ENCODE data around the gene RNASE13.
"Not testable (repeated sequence)": the region's sequence is repeated elsewhere in the genome, so short reads cannot be mapped to it uniquely, and the experiment has no call there.

RNASE13 gene

GRCh38 chr14:20989471-20989786 lies 45.2 kb downstream of the RNASE13 start:
- H3K9me2 ChIP-seq (ENCODE audit: low read depth, low read length), result no peaks in the 10 kb centered on the region
- peak overlapping the region; percentile 61 for H3K27ac ChIP-seq (ENCODE audit: low read depth, low read length, poor library complexity, severe bottlenecking)
- peaks cover 8% of the 10 kb centered on the region for H3K79me2 ChIP-seq (ENCODE audit: insufficient read depth, low read length)
- H3K9ac ChIP-seq (ENCODE audit: low read length), result peak overlapping the region; percentile 53
- no peaks in the 10 kb centered on the region for H3F3A ChIP-seq (ENCODE audit: insufficient read depth, low read length)
- H3K4me2 ChIP-seq (ENCODE audit: low read length), result peak overlapping the region; percentile 96
- TF ChIP-seq CTCF (IDR thresholded peaks at IDR 0.05; ENCODE audit: low read length) (no peak), EZH2 (IDR thresholded peaks at IDR 0.05; ENCODE audit: borderline replicate concordance, low read length) (no peak)
- peaks cover 31% of the 10 kb centered on the region for H3K36me3 ChIP-seq (ENCODE audit: insufficient read depth, low read length)
- no peaks in the 10 kb centered on the region for H4K20me1 ChIP-seq (ENCODE audit: insufficient read depth, low read length)
- H2AFZ ChIP-seq (ENCODE audit: low read length), result peak overlapping the region; percentile 92
- H3K27me3 ChIP-seq (ENCODE audit: insufficient read depth, low read length), result no peaks in the 10 kb centered on the region
- no peaks in the 10 kb centered on the region for H3K9me3 ChIP-seq (ENCODE audit: low read length)
- peaks cover 15% of the 10 kb centered on the region for H3K4me1 ChIP-seq (ENCODE audit: insufficient read depth, low read length, severe bottlenecking)
- H3K4me3 ChIP-seq (ENCODE audit: low read depth, low read length, poor library complexity, severe bottlenecking), result peak overlapping the region; percentile 96

GRCh38 chr14:20988717-20989470 lies 45.7 kb downstream of the RNASE13 start:
- H3K27me3 ChIP-seq (ENCODE audit: insufficient read depth, low read length), result no peaks in the 10 kb centered on the region
- no peaks in the 10 kb centered on the region for H3F3A ChIP-seq (ENCODE audit: insufficient read depth, low read length)
- H3K27ac ChIP-seq (ENCODE audit: low read depth, low read length, poor library complexity, severe bottlenecking), result peak overlapping the region; percentile 61
- peak overlapping the region; percentile 92 for H2AFZ ChIP-seq (ENCODE audit: low read length)
- H3K79me2 ChIP-seq (ENCODE audit: insufficient read depth, low read length), result peaks cover 8% of the 10 kb centered on the region
- peak overlapping the region; percentile 53 for H3K9ac ChIP-seq (ENCODE audit: low read length)
- no peaks in the 10 kb centered on the region for H3K9me2 ChIP-seq (ENCODE audit: low read depth, low read length)
- H4K20me1 ChIP-seq (ENCODE audit: insufficient read depth, low read length), result no peaks in the 10 kb centered on the region
- no peaks in the 10 kb centered on the region for H3K9me3 ChIP-seq (ENCODE audit: low read length)
- H3K4me3 ChIP-seq (ENCODE audit: low read depth, low read length, poor library complexity, severe bottlenecking), result peak overlapping the region; percentile 96
- peak overlapping the region; percentile 96 for H3K4me2 ChIP-seq (ENCODE audit: low read length)
- peaks cover 26% of the 10 kb centered on the region for H3K36me3 ChIP-seq (ENCODE audit: insufficient read depth, low read length)
- peaks cover 15% of the 10 kb centered on the region for H3K4me1 ChIP-seq (ENCODE audit: insufficient read depth, low read length, severe bottlenecking)
- no peak for TF ChIP-seq EZH2 (IDR thresholded peaks at IDR 0.05; ENCODE audit: borderline replicate concordance, low read length)
- no peak for TF ChIP-seq CTCF (IDR thresholded peaks at IDR 0.05; ENCODE audit: low read length)

- no peak overlapping the region for H3K27ac ChIP-seq (ENCODE audit: low read depth, low read length, poor library complexity, severe bottlenecking)
- H3K36me3 ChIP-seq (ENCODE audit: insufficient read depth, low read length), result peaks cover 5% of the 10 kb centered on the region
- no peaks in the 10 kb centered on the region for H3K9me2 ChIP-seq (ENCODE audit: low read depth, low read length)
- H3K4me2 ChIP-seq (ENCODE audit: low read length), result no peak overlapping the region
- H2AFZ ChIP-seq (ENCODE audit: low read length), result no peak overlapping the region
- H3F3A ChIP-seq (ENCODE audit: insufficient read depth, low read length), result no peaks in the 10 kb centered on the region
- no peaks in the 10 kb centered on the region for H4K20me1 ChIP-seq (ENCODE audit: insufficient read depth, low read length)
- no peak overlapping the region for H3K4me3 ChIP-seq (ENCODE audit: low read depth, low read length, poor library complexity, severe bottlenecking)
- no peak for TF ChIP-seq CTCF (IDR thresholded peaks at IDR 0.05; ENCODE audit: low read length)
- no peak for TF ChIP-seq EZH2 (IDR thresholded peaks at IDR 0.05; ENCODE audit: borderline replicate concordance, low read length)
- H3K79me2 ChIP-seq (ENCODE audit: insufficient read depth, low read length), result peaks cover 8% of the 10 kb centered on the region
- no peaks in the 10 kb centered on the region for H3K9me3 ChIP-seq (ENCODE audit: low read length)
- H3K4me1 ChIP-seq (ENCODE audit: insufficient read depth, low read length, severe bottlenecking), result peaks cover 15% of the 10 kb centered on the region
- no peak overlapping the region for H3K9ac ChIP-seq (ENCODE audit: low read length)
- H3K27me3 ChIP-seq (ENCODE audit: insufficient read depth, low read length), result no peaks in the 10 kb centered on the region
Measured at GRCh38 chr14:20986811-20987210, 47.8 kb downstream of the RNASE13 start.

GRCh38 chr14:20985650-20986049 lies 49.0 kb downstream of the RNASE13 start:
- not testable (repeated sequence) for H3K79me2 ChIP-seq (ENCODE audit: insufficient read depth, low read length); H4K20me1 ChIP-seq (ENCODE audit: insufficient read depth, low read length); H3K9ac ChIP-seq (ENCODE audit: low read length); H3K36me3 ChIP-seq (ENCODE audit: insufficient read depth, low read length); H3K4me1 ChIP-seq (ENCODE audit: insufficient read depth, low read length, severe bottlenecking); H3K27me3 ChIP-seq (ENCODE audit: insufficient read depth, low read length); H3K4me2 ChIP-seq (ENCODE audit: low read length); H3K27ac ChIP-seq (ENCODE audit: low read depth, low read length, poor library complexity, severe bottlenecking); H2AFZ ChIP-seq (ENCODE audit: low read length); H3F3A ChIP-seq (ENCODE audit: insufficient read depth, low read length); H3K9me3 ChIP-seq (ENCODE audit: low read length); H3K9me2 ChIP-seq (ENCODE audit: low read depth, low read length); H3K4me3 ChIP-seq (ENCODE audit: low read depth, low read length, poor library complexity, severe bottlenecking)

Measured in OCI-LY1 (cell line).